Neural crest cell (in vitro differentiated cells): ENCODE data around the gene KCNA3. TPM values are rescaled to one million over a fixed set of nuclear protein-coding genes. Genes with fewer than 3 reads are reported as not detected.

Experiments
- DNase-seq: peaks from one replicate; pipeline ENCODE4 v3.0.0; 2021; ENCODE audit warnings: low read depth, mixed read lengths, low spot score
- H3K27ac Mint-ChIP-seq: one replicate; pipeline ENCODE4 v1.8.0; 2021; ENCODE audit warnings: mild to moderate bottlenecking, mixed read lengths; ENCODE audit not compliant: unreplicated experiment
- H3K27me3 Mint-ChIP-seq: 2 replicates; pipeline ENCODE4 v1.8.0; 2021; ENCODE audit warnings: low read depth, mild to moderate bottlenecking, mixed read lengths
- H3K36me3 Mint-ChIP-seq: 2 replicates; pipeline ENCODE4 v1.8.0; 2021; ENCODE audit warnings: low read depth, mild to moderate bottlenecking, mixed read lengths
- H3K4me1 Mint-ChIP-seq: 2 replicates; pipeline ENCODE4 v1.8.0; 2021; ENCODE audit warnings: mixed read lengths
- H3K4me3 Mint-ChIP-seq: one replicate; pipeline ENCODE4 v1.8.0; 2021; ENCODE audit warnings: mild to moderate bottlenecking, mixed read lengths
- H3K9me3 Mint-ChIP-seq: 2 replicates; pipeline ENCODE4 v1.8.0; 2021; ENCODE audit warnings: mixed read lengths
- total RNA-seq: library from RNA; stranded (reverse); gene quantifications from 2 replicates; pipeline ENCODE4 v1.2.1, GENCODE V29; 2021
- TF ChIP-seq, protein P1 (sequence below): fragments of 200-600 bp; sonication (generic); conservative IDR thresholded peaks from 2 replicates; pipeline ENCODE4 v1.5.0; 2021; ENCODE audit warnings: antibody characterized with exemption, mild to moderate bottlenecking

KCNA3 gene
- total RNA-seq, 1 donor from 2014 or later = 2.8 TPM

DNA sequence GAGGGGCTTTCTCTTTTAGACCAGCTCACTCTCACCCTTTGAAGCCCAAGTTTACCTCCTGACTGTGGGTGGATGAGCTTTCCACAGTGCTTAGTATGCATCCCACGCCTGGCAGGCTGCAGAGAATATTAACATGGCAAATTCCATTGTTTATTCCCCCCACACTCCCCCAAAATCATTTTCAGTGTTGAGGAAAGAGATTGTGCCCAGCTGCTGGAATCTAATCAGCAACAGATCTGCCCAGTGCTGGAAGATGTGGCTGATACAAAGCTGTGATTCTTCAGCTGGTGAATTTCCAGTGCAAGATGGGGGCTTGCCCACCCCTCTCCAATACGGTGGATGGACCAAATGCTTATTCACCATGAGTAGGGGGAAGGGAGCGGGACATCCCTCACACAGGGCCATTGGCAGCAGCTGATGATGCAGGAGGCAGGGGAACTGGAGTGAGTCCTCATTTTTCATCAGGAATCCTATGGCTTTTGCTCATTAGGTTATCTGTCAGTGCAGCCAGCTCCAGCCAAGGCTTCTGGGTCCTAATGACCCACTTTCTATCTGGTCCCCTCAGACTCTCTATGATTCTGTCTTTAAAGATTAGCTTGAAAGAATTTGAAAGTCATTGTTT lies 39.7 kb upstream of the KCNA3 start:
- TF ChIP-seq, protein P1, sequence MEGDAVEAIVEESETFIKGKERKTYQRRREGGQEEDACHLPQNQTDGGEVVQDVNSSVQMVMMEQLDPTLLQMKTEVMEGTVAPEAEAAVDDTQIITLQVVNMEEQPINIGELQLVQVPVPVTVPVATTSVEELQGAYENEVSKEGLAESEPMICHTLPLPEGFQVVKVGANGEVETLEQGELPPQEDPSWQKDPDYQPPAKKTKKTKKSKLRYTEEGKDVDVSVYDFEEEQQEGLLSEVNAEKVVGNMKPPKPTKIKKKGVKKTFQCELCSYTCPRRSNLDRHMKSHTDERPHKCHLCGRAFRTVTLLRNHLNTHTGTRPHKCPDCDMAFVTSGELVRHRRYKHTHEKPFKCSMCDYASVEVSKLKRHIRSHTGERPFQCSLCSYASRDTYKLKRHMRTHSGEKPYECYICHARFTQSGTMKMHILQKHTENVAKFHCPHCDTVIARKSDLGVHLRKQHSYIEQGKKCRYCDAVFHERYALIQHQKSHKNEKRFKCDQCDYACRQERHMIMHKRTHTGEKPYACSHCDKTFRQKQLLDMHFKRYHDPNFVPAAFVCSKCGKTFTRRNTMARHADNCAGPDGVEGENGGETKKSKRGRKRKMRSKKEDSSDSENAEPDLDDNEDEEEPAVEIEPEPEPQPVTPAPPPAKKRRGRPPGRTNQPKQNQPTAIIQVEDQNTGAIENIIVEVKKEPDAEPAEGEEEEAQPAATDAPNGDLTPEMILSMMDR = no peak
- DNase-seq = no peak
- Mint-ChIP-seq H3K27me3 (peaks cover 40% of the 10 kb centered on the region), H3K4me1 (no peaks in the 10 kb centered on the region), H3K27ac (no peak overlapping the region), H3K4me3 (no peak overlapping the region), H3K9me3 (no peaks in the 10 kb centered on the region), H3K36me3 (no peaks in the 10 kb centered on the region)

DNA sequence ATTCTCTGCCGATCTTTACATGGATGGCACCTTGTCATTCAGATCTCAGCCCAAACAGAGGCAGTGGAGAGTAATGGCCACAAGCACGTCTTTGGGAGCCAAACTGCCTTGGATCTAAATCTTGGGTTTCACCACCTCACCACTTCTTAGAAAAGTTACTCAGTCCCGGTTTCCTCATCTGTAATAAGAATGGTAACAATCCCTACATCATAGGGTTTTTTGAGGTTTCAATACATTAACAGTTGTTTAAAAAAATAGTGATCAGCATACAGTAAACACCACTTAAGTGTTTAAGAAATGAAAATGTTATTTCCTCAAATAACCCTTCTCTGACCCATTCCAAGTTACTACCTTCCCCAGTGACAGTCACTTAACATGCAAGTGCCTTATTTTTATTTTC lies 38.5 kb upstream of the KCNA3 start:
- Mint-ChIP-seq H3K4me3 (no peak overlapping the region), H3K27me3 (peaks cover 44% of the 10 kb centered on the region), H3K36me3 (no peaks in the 10 kb centered on the region), H3K9me3 (no peaks in the 10 kb centered on the region), H3K4me1 (no peaks in the 10 kb centered on the region), H3K27ac (no peak overlapping the region)
- TF ChIP-seq, protein P1 = no peak
- DNase-seq = no peak

GRCh38 chr1:110710314-110710713 lies 35.6 kb upstream of the KCNA3 start:
- TF ChIP-seq, protein P1 = no peak
- Mint-ChIP-seq H3K36me3 (no peaks in the 10 kb centered on the region), H3K27me3 (peaks cover 38% of the 10 kb centered on the region), H3K9me3 (peaks cover 3% of the 10 kb centered on the region), H3K4me3 (no peak overlapping the region), H3K27ac (no peak overlapping the region), H3K4me1 (no peaks in the 10 kb centered on the region)
- no peak for DNase-seq

GRCh38 chr1:110708974-110709440 lies 34.3 kb upstream of the KCNA3 start:
- TF ChIP-seq, protein P1 = no peak
- H3K36me3 Mint-ChIP-seq = no peaks in the 10 kb centered on the region
- no peak overlapping the region for H3K4me3 Mint-ChIP-seq
- no peak overlapping the region for H3K27ac Mint-ChIP-seq
- H3K4me1 Mint-ChIP-seq = no peaks in the 10 kb centered on the region
- H3K9me3 Mint-ChIP-seq = peaks cover 3% of the 10 kb centered on the region
- DNase-seq = no peak
- H3K27me3 Mint-ChIP-seq = peaks cover 32% of the 10 kb centered on the region

DNA sequence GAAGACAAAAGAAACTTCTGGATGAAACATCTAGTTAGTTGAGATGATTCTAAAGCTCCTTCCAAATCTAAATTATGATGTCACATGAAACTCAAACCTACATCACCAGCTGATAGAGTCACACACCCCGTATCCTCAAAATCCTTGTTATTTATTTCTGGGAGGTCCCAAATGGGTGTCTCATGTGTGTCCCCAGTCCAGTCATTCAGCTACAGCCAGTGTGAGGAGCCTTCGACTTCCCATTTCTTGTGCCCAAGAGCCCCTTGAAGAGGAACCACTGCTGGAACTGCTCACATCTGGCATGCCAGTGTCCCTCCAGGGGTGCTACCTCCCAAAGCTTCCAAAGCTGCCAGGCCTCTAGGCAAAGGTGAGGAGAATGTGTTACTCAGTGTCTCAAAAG lies 32.5 kb upstream of the KCNA3 start:
- DNase-seq = no peak
- no peaks in the 10 kb centered on the region for H3K4me1 Mint-ChIP-seq
- peaks cover 3% of the 10 kb centered on the region for H3K9me3 Mint-ChIP-seq
- H3K4me3 Mint-ChIP-seq = no peak overlapping the region
- TF ChIP-seq, protein P1 = no peak
- no peak overlapping the region for H3K27ac Mint-ChIP-seq
- H3K36me3 Mint-ChIP-seq = no peaks in the 10 kb centered on the region
- peaks cover 21% of the 10 kb centered on the region for H3K27me3 Mint-ChIP-seq
